ENCODE data around the gene LOX. TPM values are rescaled to one million over a fixed set of nuclear protein-coding genes. Genes with fewer than 3 reads are reported as not detected.

The LOX gene
- total and polyA plus RNA-seq, 3 donors from 2014 or later: 2.4 to 11.9 (median 6.4) TPM

DNA sequence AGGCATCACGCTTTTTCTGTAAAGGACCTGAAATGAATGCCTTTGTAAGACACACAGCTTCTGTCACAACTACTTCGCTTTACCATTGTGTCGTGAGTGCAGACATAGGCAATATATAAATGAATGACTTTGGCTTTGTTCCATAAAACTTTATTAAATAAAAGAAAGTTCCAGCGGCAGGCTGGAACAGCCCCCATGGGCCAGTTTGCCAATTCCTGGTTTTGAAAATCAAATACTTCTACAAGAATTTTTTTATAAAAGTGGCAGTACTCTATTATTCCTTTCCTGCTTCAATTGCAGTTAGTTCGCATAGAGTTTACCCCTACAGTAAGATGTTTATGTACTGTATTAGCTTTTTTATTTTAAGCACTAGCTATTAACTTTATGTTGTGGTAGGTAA is 62.6 kb downstream of the LOX start:
- no peak overlapping the region for H3K27ac ChIP-seq
- no peak overlapping the region for H3K4me3 ChIP-seq
- intact Hi-C loops (cut with DNase I; ENCODE audit: low total_unique reads): no loop called here
- no peaks in the 10 kb centered on the region for H3K36me3 ChIP-seq (ENCODE audit: low read depth, missing control alignments)
- WGBS, 2 donors: 89 to 91% methylated on average over 5 of the region's 5 CpGs
- DNase-seq: no peak
- no peaks in the 10 kb centered on the region for H3K27me3 ChIP-seq
- no peaks in the 10 kb centered on the region for H3K9me3 ChIP-seq
- TF ChIP-seq CTCF (IDR thresholded peaks at IDR 0.05): no peak
- no peak for TF ChIP-seq POLR2A (IDR thresholded peaks at IDR 0.05)
- no peaks in the 10 kb centered on the region for H3K4me1 ChIP-seq

DNA sequence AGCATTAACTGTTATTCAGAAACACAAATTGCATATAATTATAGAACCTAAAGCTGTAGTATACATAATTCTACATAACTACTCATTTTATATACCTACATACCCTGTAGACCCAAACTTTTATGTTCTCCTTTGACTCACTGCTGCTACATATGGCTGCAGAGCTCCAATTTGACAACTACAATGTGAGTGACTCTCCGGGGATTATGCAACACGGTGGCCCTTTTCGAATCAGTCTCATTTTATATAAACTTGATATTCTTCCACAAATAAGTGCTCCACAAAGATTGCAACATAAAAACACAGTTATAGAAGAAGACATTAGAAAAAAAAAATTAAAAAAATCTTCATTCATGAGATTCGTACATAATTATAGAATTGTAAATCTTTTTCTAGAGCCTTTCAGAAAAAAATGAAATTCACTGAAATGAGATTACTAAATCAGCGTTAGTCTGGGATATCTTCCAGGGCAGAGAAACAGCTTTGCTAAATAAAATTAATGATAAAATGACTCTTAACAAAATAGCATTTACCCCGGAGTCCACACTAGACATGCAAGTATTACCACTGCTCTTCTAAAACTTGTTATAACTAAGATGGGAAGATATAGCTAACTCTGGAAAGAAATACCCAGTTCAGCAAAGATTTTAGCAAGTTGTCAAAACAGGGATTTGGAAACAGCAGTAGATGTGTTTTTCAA is 63.7 kb downstream of the LOX start:
- no peaks in the 10 kb centered on the region for H3K4me1 ChIP-seq
- no peak overlapping the region for H3K4me3 ChIP-seq
- H3K27ac ChIP-seq: no peak overlapping the region
- no peaks in the 10 kb centered on the region for H3K9me3 ChIP-seq
- TF ChIP-seq POLR2A (IDR thresholded peaks at IDR 0.05) (no peak), CTCF (IDR thresholded peaks at IDR 0.05) (no peak)
- no peaks in the 10 kb centered on the region for H3K27me3 ChIP-seq
- intact Hi-C loops (cut with DNase I; ENCODE audit: low total_unique reads): no loop called here
- no peaks in the 10 kb centered on the region for H3K36me3 ChIP-seq (ENCODE audit: low read depth, missing control alignments)
- 61 to 68% methylated on average over 6 of the region's 6 CpGs for WGBS, 2 donors
- DNase-seq: no peak

Other genes with a start within 250 kb of the LOX start
- gene FTMT, start 226.4 kb downstream of the LOX start, total RNA-seq: 10 to 100 TPM; 18.1 to 37.2 TPM
- gene FTMT, start 226.4 kb downstream of the LOX start, polyA plus RNA-seq (ENCODE audit: insufficient read depth, low read depth, low replicate concordance): 101 TPM
- gene SRFBP1, start 116.3 kb downstream of the LOX start, total RNA-seq: 10 to 100 TPM; 15.3 to 15.9 TPM
- 3.6 TPM for gene SRFBP1, start 116.3 kb downstream of the LOX start, polyA plus RNA-seq (ENCODE audit: insufficient read depth, low read depth, low replicate concordance)
- gene ZNF474, start 51.3 kb upstream of the LOX start, total RNA-seq: 1 to 10 TPM; 3.7 to 7.1 TPM
- 16.4 TPM for gene ZNF474, start 51.3 kb upstream of the LOX start, polyA plus RNA-seq (ENCODE audit: insufficient read depth, low read depth, low replicate concordance)
- 10 to 100 TPM; 12.7 to 16.1 TPM for gene SNCAIP, start 234.0 kb upstream of the LOX start, total RNA-seq
- 28.4 TPM for gene SNCAIP, start 234.0 kb upstream of the LOX start, polyA plus RNA-seq (ENCODE audit: insufficient read depth, low read depth, low replicate concordance)

Data from testis (tissue), 3 donors.